IMR-90 (cell line): ENCODE results near the gene GRK2. TPM values are rescaled to one million over a fixed set of nuclear protein-coding genes. Genes with fewer than 3 reads are reported as not detected.

Source experiments
- CHD1 ChIP-seq: IDR thresholded peaks from 2 replicates; pipeline ENCODE4 v1.6.1; 2012; ENCODE audit warnings: low read depth, low read length, improper control_type of control experiment
- MAZ ChIP-seq: IDR thresholded peaks from 2 replicates; pipeline ENCODE4 v1.6.1; 2012; ENCODE audit warnings: low read depth, mild to moderate bottlenecking, low read length, improper control_type of control experiment, moderate library complexity, borderline replicate concordance
- POLR2A ChIP-seq: IDR thresholded peaks from 2 replicates; pipeline ENCODE4 v1.6.1; 2012; ENCODE audit warnings: mild to moderate bottlenecking, low read depth, low read length
- RFX5 ChIP-seq: IDR thresholded peaks from 2 replicates; pipeline ENCODE4 v1.8.0; 2012; ENCODE audit warnings: low read depth, mild to moderate bottlenecking, low read length, moderate library complexity
- polyA plus RNA-seq, 3 experiments: library from polyadenylated mRNA; depleted of rRNA; stranded (reverse); fragments of >200 nt; gene quantifications; 2 replicates each; pipeline ENCODE4 v1.2.3, GENCODE V29; 2012; ENCODE audit warnings: low replicate concordance in 1 of 3
- total RNA-seq: library from RNA; depleted of rRNA; stranded (reverse); fragments of >200 nt; gene quantifications from 2 replicates; pipeline ENCODE4 v1.2.3, GENCODE V29; 2012

Gene GRK2
- total and polyA plus RNA-seq, 2 of the 4 experiments (the other 2 are of a cell fraction): 26.7 to 41.8 TPM

- TF ChIP-seq MAZ (peak; percentile 88), RFX5 (no peak), CHD1 (peak; percentile 90), POLR2A (peak; percentile 97)
Observed at GRCh38 chr11:67239783-67240575, 26.3 kb upstream of the GRK2 start (continued).
